Mucosa of descending colon (tissue), 3 donors: ENCODE results near the gene TRIP12. TPM values are rescaled to one million over a fixed set of nuclear protein-coding genes. Genes with fewer than 3 reads are reported as not detected.

ENCODE experiments used
- ATAC-seq: fragments of 200-7000 bp; cut with Tn5 transposase; one replicate; pipeline ENCODE4 v1.9.1; 2020; ENCODE audit warnings: mild to moderate bottlenecking, moderate library complexity
- DNase-seq, 3 donors: peaks; one replicate each; pipeline ENCODE4 v3.0.0-alpha.2; 2020
- H3K36me3 ChIP-seq: fragments of 200-600 bp; one replicate; pipeline ENCODE4 v1.8.0; 2021; ENCODE audit warnings: low read depth, mild to moderate bottlenecking
- H3K4me1 ChIP-seq: fragments of 200-600 bp; one replicate; pipeline ENCODE4 v1.8.0; 2021; ENCODE audit warnings: low read depth, mild to moderate bottlenecking
- H3K4me3 ChIP-seq: fragments of 200-600 bp; one replicate; pipeline ENCODE4 v1.8.0; 2021; ENCODE audit warnings: mild to moderate bottlenecking
- H3K9me3 ChIP-seq: fragments of 200-600 bp; one replicate; pipeline ENCODE4 v1.8.0; 2021; ENCODE audit warnings: mild to moderate bottlenecking
- CTCF ChIP-seq: fragments of 200-600 bp; IDR thresholded peaks from one replicate; pipeline ENCODE4 v1.8.0; 2022; ENCODE audit warnings: antibody characterized with exemption, mild to moderate bottlenecking
- intact Hi-C, 2 donors: fragments of 100-400 bp; cut with DNase I in 1 of 2; cut with micrococcal nuclease in 1 of 2; formaldehyde crosslinking; loops; one replicate each; pipeline versions ENCODE4 v1.11.0 to v1.11.1; 2022; cut with DNase I, micrococcal nuclease
- total RNA-seq, 3 donors: library from RNA; stranded (reverse); fragmentation: NEBNext Ultra II Directional in 2 of 3; extraction: Animal tissue kit (Norgen Biotek cat#: 25700) in 2 of 3; gene quantifications; one replicate each; pipeline versions ENCODE4 v1.2.1 to v1.2.4, GENCODE V29; 2021 to 2023
- donor health status: DM: no; HTN: no; CAD: no; lungs with moderate emphysema.
- donor health status: DM: no; HTN: no; CAD: no.
- donor health status: DM: no; HTN: yes; CAD: no.

TRIP12 gene
- total RNA-seq, 3 donors from 2014 or later, result 196 to 240 (median 202) TPM

GRCh38 chr2:229714736-229715541, 206.9 kb downstream of the TRIP12 start:
- H3K36me3 ChIP-seq, result no peaks in the 10 kb centered on the region
- intact Hi-C loops, result no loop called here
- H3K4me1 ChIP-seq, result peaks cover 15% of the 10 kb centered on the region
- no peak for TF ChIP-seq CTCF
- H3K4me3 ChIP-seq, result no peak overlapping the region
- peak; percentile 39 to 62 (median 52) for DNase-seq
- ATAC-seq, result peak; percentile 83
- H3K9me3 ChIP-seq, result no peaks in the 10 kb centered on the region

- Histone ChIP-seq H3K4me3 (no peak within 1 kb of the TSS), H3K9me3 (no peaks in the 10 kb centered on the region), H3K36me3 (no peaks in the 10 kb centered on the region), H3K4me1 (peaks cover 15% of the 10 kb centered on the region)
- ATAC-seq, result peak; percentile 90
- TF ChIP-seq CTCF, result no peak
- peak; percentile 39 to 65 (median 57) for DNase-seq
- intact Hi-C loops, result no loop called here
Observed at GRCh38 chr2:229714080-229714735, 207.6 kb downstream of the TRIP12 start, which contains the start of gene DNER. Gene DNER (minus strand): TSS chr2:229714555. CDS start chr2:229714423, 132 bp downstream.

Other genes with a start within 250 kb of the TRIP12 start
- gene DNER, start 207.5 kb downstream of the TRIP12 start, total RNA-seq, result 1 to 10 TPM in 1 of 3 donors, under 1 TPM in 2; 0.55 to 8.4 (median 0.99) TPM
- gene FBXO36, start 494 bp upstream of the TRIP12 start, total RNA-seq, result 1 to 10 TPM; 1.6 to 2.4 (median 2.1) TPM
- gene SLC16A14, start 146.9 kb upstream of the TRIP12 start, total RNA-seq, result 10 to 100 TPM in 1 of 3 donors, 1 to 10 TPM in 2; 1.4 to 12.5 (median 3.4) TPM